ENCODE results near the gene CES2. TPM values are rescaled to one million over a fixed set of nuclear protein-coding genes. Genes with fewer than 3 reads are reported as not detected.

The CES2 gene
- total and polyA plus RNA-seq, 2 of the 8 experiments (the other 6 are each of a cell fraction or from before 2014, with no cell fraction given) = 8.6 to 14.7 TPM

- Histone ChIP-seq H3K23me2 (ENCODE audit: low read depth, low read length) (no peaks in the 10 kb centered on the region), H2BK120ac (replicated peaks; ENCODE audit: low read depth, low read length) (no peak overlapping the region), H4K20me1 (replicated peaks in 1 of 2; ENCODE audit: control insufficient read depth in 1 of 2, insufficient read depth in 2 of 2, low read length in 2 of 2) (no peaks in the 10 kb centered on the region), H4K5ac (ENCODE audit: insufficient read length, low read depth, low read length) (no peak overlapping the region), H3K36me3 (ENCODE audit: control insufficient read depth in 2 of 4, insufficient read depth in 4 of 4, low read length in 3 of 4) (no peaks in the 10 kb centered on the region), H2BK12ac (ENCODE audit: low read depth, low read length) (no peak overlapping the region), H3K79me2 (ENCODE audit: control insufficient read depth in 1 of 2, insufficient read depth in 2 of 2, low read length in 2 of 2) (no peaks in the 10 kb centered on the region), H3K14ac (ENCODE audit: insufficient read length) (no peak overlapping the region), H2BK20ac (ENCODE audit: low read length) (no peak overlapping the region), H3K23ac (ENCODE audit: insufficient read length) (no peak overlapping the region), H3K4me3 (ENCODE audit: extremely low read depth in 1 of 4, insufficient read depth in 2 of 4, low read depth in 3 of 4, low read length in 4 of 4) (no peak overlapping the region), H4K91ac (replicated peaks; ENCODE audit: insufficient read length, low read length) (no peak overlapping the region), H2AFZ (ENCODE audit: low read length) (no peak overlapping the region), H3K9ac (replicated peaks in 1 of 4; ENCODE audit: extremely low read depth in 1 of 4, low read depth in 3 of 4, low read length in 3 of 4) (no peak overlapping the region), H3K4me2 (ENCODE audit: insufficient read depth in 1 of 2, low read depth in 2 of 2, low read length in 2 of 2) (no peak overlapping the region), H3K18ac (ENCODE audit: extremely low read depth, low read length) (no peak overlapping the region), H3K4me1 (replicated peaks in 1 of 4; ENCODE audit: control insufficient read depth in 3 of 4, insufficient read depth in 4 of 4, low read length in 3 of 4) (no peaks in the 10 kb centered on the region), H3K27ac (ENCODE audit: low read depth, low read length) (no peak overlapping the region), H4K8ac (ENCODE audit: extremely low read depth, insufficient read depth, low read length) (no peak overlapping the region), H3K9me3 (ENCODE audit: insufficient read depth in 2 of 2, low read depth in 1 of 2, low read length in 1 of 2) (no peaks in the 10 kb centered on the region), H3K27me3 (replicated peaks in 1 of 4; ENCODE audit: control insufficient read depth in 3 of 4, extremely low read depth in 1 of 4, insufficient read depth in 3 of 4, low read length in 3 of 4) (no peaks in the 10 kb centered on the region), H3K79me1 (ENCODE audit: low read depth, low read length) (no peaks in the 10 kb centered on the region), H3K56ac (replicated peaks; ENCODE audit: insufficient read length, low read depth, low read length) (no peak overlapping the region), H2AK5ac (ENCODE audit: low read depth, low read length) (no peak overlapping the region), H2BK15ac (ENCODE audit: low read length) (no peak overlapping the region), H2BK5ac (ENCODE audit: low read depth, low read length) (no peak overlapping the region), H3K4ac (replicated peaks; ENCODE audit: insufficient read length, low read depth, low read length) (no peak overlapping the region)
- FAIRE-seq = no peak
- TF ChIP-seq JUND (IDR thresholded peaks at IDR 0.05; ENCODE audit: low read length) = no peak
- no peak for TF ChIP-seq TAF1 (IDR thresholded peaks at IDR 0.05; ENCODE audit: low read depth, low read length)
- no peak for TF ChIP-seq JUN (IDR thresholded peaks at IDR 0.05; ENCODE audit: low read depth, low read length)
- TF ChIP-seq CTCF (IDR thresholded peaks at IDR 0.05; ENCODE audit: control extremely low read depth in 1 of 3, insufficient read depth in 1 of 3, low read depth in 1 of 3, low read length in 3 of 3) = no peak
- no peak for TF ChIP-seq RFX5 (IDR thresholded peaks at IDR 0.05; ENCODE audit: borderline replicate concordance, low read depth, low read length)
- no peak for TF ChIP-seq SRF (IDR thresholded peaks at IDR 0.05; ENCODE audit: low read depth, low read length)
- no peak for TF ChIP-seq CBX8 (IDR thresholded peaks at IDR 0.05; ENCODE audit: borderline replicate concordance, low read depth, low read length)
- TF ChIP-seq SP4 (IDR thresholded peaks at IDR 0.05; ENCODE audit: low read length) = no peak
- ChIA-PET POLR2A (ENCODE audit: partially characterized antibody) (no interaction called here), CTCF (ENCODE audit: partially characterized antibody) (interaction anchor here (0.8 to 1.7 kb wide), 5 partner anchors 10 to 297 kb away, joined by 3 to 6 read pairs (median 3); no protein-coding TSS in a partner anchor)
- DNase-seq (ENCODE audit: low read depth in 1 of 2, low spot score in 2 of 2) = no peak
- WGBS, 2 experiments (ENCODE audit: extremely low coverage in 1 of 2, insufficient coverage in 1 of 2, insufficient read length in 1 of 2, insufficient replicate concordance in 2 of 2, low coverage in 1 of 2, low lambda C conversion rate in 2 of 2, missing lambda C conversion rate in 1 of 2) = 89% methylated on average over 9 of the region's 9 CpGs; no CpG with 5 or more reads in 1 of the 2 experiments
These were observed 47.7 kb downstream of the CES2 start for GRCh38 chr16:66983033-66983432.

All from H1 (cell line).